Measurements from ENCODE around the gene GLG1. TPM values are rescaled to one million over a fixed set of nuclear protein-coding genes. Genes with fewer than 3 reads are reported as not detected.
"Not testable (repeated sequence)": the region's sequence is repeated elsewhere in the genome, so short reads cannot be mapped to it uniquely, and the experiment has no call there.

Gene GLG1
- total RNA-seq, result 100 to 1,000 TPM; 116 to 197 (median 123) TPM

- TF ChIP-seq POLR2A (IDR thresholded peaks at IDR 0.05) (peak; percentile 81), CTCF (IDR thresholded peaks at IDR 0.05) (peak in 1 of 3 donors; percentile 9), POLR2AphosphoS5 (IDR thresholded peaks at IDR 0.05) (peak; percentile 89 to 92 (median 92))
- peak within 1 kb of the TSS; percentile 84 to 98 (median 89) for H3K4me3 ChIP-seq
- no peaks in the 10 kb centered on the region for H3K36me3 ChIP-seq
- DNase-seq (ENCODE audit: low spot score in 2 of 2), result peak; percentile 78 to 81
- H3K27me3 ChIP-seq, result no peaks in the 10 kb centered on the region
- peak within 1 kb of the TSS; percentile 95 to 96 for H3K27ac ChIP-seq
- intact Hi-C loops (cut with DNase I; ENCODE audit: low total_unique reads), result no loop called here
- no peaks in the 10 kb centered on the region for H3K9me3 ChIP-seq
- H3K4me1 ChIP-seq, result peaks cover 0 to 15% of the 10 kb centered on the region in 2 donors
Observed at GRCh38 chr16:74606521-74607309, at the start of gene GLG1. Gene GLG1, minus strand, starts transcription at chr16:74607114. Its CDS starts 20 bp downstream, at chr16:74607094.

GRCh38 chr16:74654536-74655050, 47.7 kb upstream of the GLG1 start:
- Histone ChIP-seq H3K36me3 (no peaks in the 10 kb centered on the region), H3K9me3 (no peaks in the 10 kb centered on the region), H3K27me3 (no peaks in the 10 kb centered on the region), H3K4me1 (no peaks in the 10 kb centered on the region), H3K4me3 (no peak overlapping the region), H3K27ac (no peak overlapping the region)
- TF ChIP-seq POLR2AphosphoS5 (IDR thresholded peaks at IDR 0.05) (no peak), POLR2A (IDR thresholded peaks at IDR 0.05) (no peak), CTCF (IDR thresholded peaks at IDR 0.05) (no peak)
- DNase-seq (ENCODE audit: low spot score in 2 of 2), result no peak
- intact Hi-C loops (cut with DNase I; ENCODE audit: low total_unique reads), result no loop called here

- H3K36me3 ChIP-seq; DNase-seq (ENCODE audit: low spot score in 2 of 2); H3K9me3 ChIP-seq; H3K27me3 ChIP-seq; H3K27ac ChIP-seq; intact Hi-C loops (cut with DNase I; ENCODE audit: low total_unique reads); H3K4me1 ChIP-seq; H3K4me3 ChIP-seq: not testable (repeated sequence)
Observed at GRCh38 chr16:74652883-74653282, 46.0 kb upstream of the GLG1 start.

- H3K27me3 ChIP-seq, result no peaks in the 10 kb centered on the region
- TF ChIP-seq POLR2AphosphoS5 (IDR thresholded peaks at IDR 0.05) (no peak), CTCF (IDR thresholded peaks at IDR 0.05) (no peak), POLR2A (IDR thresholded peaks at IDR 0.05) (no peak)
- intact Hi-C loops (cut with DNase I; ENCODE audit: low total_unique reads), result no loop called here
Observed at GRCh38 chr16:74652249-74652648, 45.3 kb upstream of the GLG1 start.

GRCh38 chr16:74651841-74652240, 44.9 kb upstream of the GLG1 start:
- Histone ChIP-seq H3K4me3 (no peak overlapping the region), H3K36me3 (no peaks in the 10 kb centered on the region), H3K27me3 (no peaks in the 10 kb centered on the region), H3K4me1 (no peaks in the 10 kb centered on the region), H3K27ac (no peak overlapping the region), H3K9me3 (no peaks in the 10 kb centered on the region)
- TF ChIP-seq POLR2AphosphoS5 (IDR thresholded peaks at IDR 0.05) (no peak), POLR2A (IDR thresholded peaks at IDR 0.05) (no peak), CTCF (IDR thresholded peaks at IDR 0.05) (no peak)
- intact Hi-C loops (cut with DNase I; ENCODE audit: low total_unique reads), result no loop called here
- no peak for DNase-seq (ENCODE audit: low spot score in 2 of 2)

More at GRCh38 chr16:74652249-74652648, 45.3 kb upstream of the GLG1 start:
- H3K9me3 ChIP-seq, result no peaks in the 10 kb centered on the region
- no peak for DNase-seq (ENCODE audit: low spot score in 2 of 2)
- no peaks in the 10 kb centered on the region for H3K36me3 ChIP-seq
- H3K4me3 ChIP-seq, result no peak overlapping the region
- H3K27ac ChIP-seq, result no peak overlapping the region
- no peaks in the 10 kb centered on the region for H3K4me1 ChIP-seq

Measured in breast epithelium (tissue), 4 donors.